Measurements from ENCODE around the gene LRRC19. TPM values are rescaled to one million over a fixed set of nuclear protein-coding genes. Genes with fewer than 3 reads are reported as not detected.

Gene LRRC19
- total RNA-seq, 1 donor from 2014 or later, result 0.08 TPM

- ATAC-seq, result no peak
These were observed 50.1 kb downstream of the LRRC19 start for GRCh38 chr9:26955222-26955903.

GRCh38 chr9:26954050-26954508 is 51.4 kb downstream of the LRRC19 start:
- no peak for ATAC-seq

GRCh38 chr9:26951794-26952193 is 53.7 kb downstream of the LRRC19 start:
- no peak for ATAC-seq

- ATAC-seq, result no peak
These were observed 55.0 kb downstream of the LRRC19 start for GRCh38 chr9:26950521-26950920.

GRCh38 chr9:26949637-26950069 is 55.8 kb downstream of the LRRC19 start:
- no peak for ATAC-seq

- no peak for ATAC-seq
These were observed 57.7 kb downstream of the LRRC19 start for GRCh38 chr9:26947736-26948135.

- peak; percentile 100 for ATAC-seq
These were observed 58.4 kb downstream of the LRRC19 start, which contains the start of gene PLAA for GRCh38 chr9:26946753-26947727. TSS of gene PLAA (minus strand) at chr9:26947242. CDS start at chr9:26947045, 197 bp downstream.

GRCh38 chr9:26945591-26945990 is 59.9 kb downstream of the LRRC19 start:
- ATAC-seq, result no peak

Other genes with a start within 250 kb of the LRRC19 start
- 12.1 TPM for gene CAAP1, start 112.9 kb downstream of the LRRC19 start, total RNA-seq
- 21.6 TPM for gene PLAA, start 58.4 kb downstream of the LRRC19 start, total RNA-seq
- 7.4 TPM for gene IFT74, start 49.3 kb downstream of the LRRC19 start, total RNA-seq
- gene TEK, start 103.6 kb upstream of the LRRC19 start, total RNA-seq, result 1.9 TPM

Measured in esophagus mucosa (tissue), 1 donor.